Prostate gland (tissue), 2 donors: ENCODE data around the gene NETO2. TPM values are rescaled to one million over a fixed set of nuclear protein-coding genes. Genes with fewer than 3 reads are reported as not detected.
"Not testable (repeated sequence)": the region's sequence is repeated elsewhere in the genome, so short reads cannot be mapped to it uniquely, and the experiment has no call there.

ENCODE experiments used
- DNase-seq: peaks from one replicate; pipeline ENCODE4 v3.0.0-alpha.2; 2019; ENCODE audit warnings: low spot score
- H3K27ac ChIP-seq, 2 donors: fragments of 200-600 bp; sonication (generic); 2 replicates each; pipeline ENCODE4 v1.5.1; 2017 to 2019
- H3K27me3 ChIP-seq: fragments of 200-600 bp; sonication (generic); replicated peaks from 2 replicates; pipeline ENCODE4 v1.5.1; 2019; ENCODE audit not compliant: insufficient read depth
- H3K36me3 ChIP-seq, 2 donors: fragments of 200-600 bp; sonication (generic); 1 replicate in 1 of 2; 2 replicates in 1 of 2; pipeline versions ENCODE4 v1.5.1 to v1.8.1; 2017 to 2019
- H3K4me1 ChIP-seq: fragments of 200-600 bp; sonication (generic); replicated peaks from 2 replicates; pipeline ENCODE4 v1.5.1; 2019
- H3K4me3 ChIP-seq, 2 donors: fragments of 200-600 bp; sonication (generic); 2 replicates each; pipeline ENCODE4 v1.5.1; 2017 to 2019
- H3K9me3 ChIP-seq: fragments of 200-600 bp; sonication (generic); 2 replicates; pipeline ENCODE4 v1.5.1; 2017
- CTCF ChIP-seq, 4 experiments: fragments of 200-600 bp in 2 of 4; fragments of 450-650 bp in 2 of 4; sonication (generic) in 2 of 4; IDR thresholded peaks; 1 replicate in 3 of 4; 2 replicates in 1 of 4; pipeline ENCODE4 v1.5.1; 2016 to 2019; ENCODE audit warnings: antibody characterized with exemption in 4 of 4, mild to moderate bottlenecking in 2 of 4, moderate library complexity in 2 of 4
- POLR2A ChIP-seq: fragments of 450-650 bp; IDR thresholded peaks from one replicate; pipeline ENCODE4 v1.6.1; 2016; ENCODE audit warnings: antibody characterized with exemption, mild to moderate bottlenecking
- POLR2AphosphoS5 ChIP-seq: sonication (generic); formaldehyde crosslinking; IDR thresholded peaks from one replicate; pipeline ENCODE4 v1.6.1; 2017; ENCODE audit warnings: antibody characterized with exemption
- WGBS: methylation state at CpG from one replicate; pipeline ENCODE4 v1.1.5; 2018; 5-methylcytosine and 5-hydroxymethylcytosine counted together
- intact Hi-C: fragments of 100-400 bp; cut with DNase I; formaldehyde crosslinking; loops from one replicate; pipeline ENCODE4 v1.14.2; 2022
- total RNA-seq, 2 donors: library from RNA; depleted of rRNA; stranded (reverse); fragments of >200 nt; gene quantifications; one replicate each; pipeline ENCODE4 v1.1.0, GENCODE V29; 2016

NETO2 gene
- total RNA-seq, 2 donors from 2014 or later: 0.73 to 14.3 TPM

GRCh38 chr16:47061204-47061603 lies 82.5 kb downstream of the NETO2 start:
- no peak for DNase-seq
- TF ChIP-seq POLR2A: no peak
- TF ChIP-seq CTCF (IDR thresholded peaks at IDR 0.05): no peak
- TF ChIP-seq POLR2AphosphoS5: no peak

GRCh38 chr16:47060596-47060995 lies 83.1 kb downstream of the NETO2 start:
- Histone ChIP-seq H3K4me3 (no peak overlapping the region), H3K36me3 (no peaks in the 10 kb centered on the region), H3K9me3 (no peaks in the 10 kb centered on the region), H3K27ac (no peak overlapping the region), H3K27me3 (no peaks in the 10 kb centered on the region), H3K4me1 (no peaks in the 10 kb centered on the region)
- intact Hi-C loops: no loop called here
- no peak for DNase-seq
- 98% methylated on average over 3 of the region's 3 CpGs for WGBS
- no peak for TF ChIP-seq POLR2A
- TF ChIP-seq CTCF (IDR thresholded peaks at IDR 0.05): no peak
- no peak for TF ChIP-seq POLR2AphosphoS5

More at GRCh38 chr16:47061204-47061603, 82.5 kb downstream of the NETO2 start:
- no peaks in the 10 kb centered on the region for H3K4me1 ChIP-seq
- no peak overlapping the region for H3K27ac ChIP-seq
- no peak overlapping the region for H3K4me3 ChIP-seq
- H3K9me3 ChIP-seq: no peaks in the 10 kb centered on the region
- intact Hi-C loops: no loop called here
- H3K36me3 ChIP-seq: no peaks in the 10 kb centered on the region
- H3K27me3 ChIP-seq: no peaks in the 10 kb centered on the region
- WGBS: 86% methylated on average over 12 of the region's 12 CpGs

- H3K4me1 ChIP-seq: no peaks in the 10 kb centered on the region
- TF ChIP-seq CTCF (IDR thresholded peaks at IDR 0.05) (no peak), POLR2A (no peak), POLR2AphosphoS5 (no peak)
- no peaks in the 10 kb centered on the region for H3K9me3 ChIP-seq
- H3K27ac ChIP-seq: no peak overlapping the region
- no peaks in the 10 kb centered on the region for H3K27me3 ChIP-seq
- DNase-seq: no peak
- no peak overlapping the region for H3K4me3 ChIP-seq
- H3K36me3 ChIP-seq: no peaks in the 10 kb centered on the region
- WGBS: 92% methylated on average over 7 of the region's 7 CpGs
- intact Hi-C loops: no loop called here
Observed at GRCh38 chr16:47059991-47060390, 83.8 kb downstream of the NETO2 start.

GRCh38 chr16:47059130-47059529 lies 84.6 kb downstream of the NETO2 start:
- H3K9me3 ChIP-seq, intact Hi-C loops, H3K27ac ChIP-seq, H3K27me3 ChIP-seq, H3K4me3 ChIP-seq, DNase-seq, H3K4me1 ChIP-seq, H3K36me3 ChIP-seq: not testable (repeated sequence)
- 65% methylated on average over 2 of the region's 2 CpGs for WGBS

- Histone ChIP-seq H3K36me3 (no peaks in the 10 kb centered on the region), H3K27ac (no peak overlapping the region), H3K4me3 (no peak overlapping the region), H3K27me3 (no peaks in the 10 kb centered on the region), H3K9me3 (no peaks in the 10 kb centered on the region), H3K4me1 (no peaks in the 10 kb centered on the region)
- intact Hi-C loops: no loop called here
- WGBS: 76% methylated on average over 14 of the region's 14 CpGs
- TF ChIP-seq POLR2AphosphoS5: peak; percentile 21
- TF ChIP-seq POLR2A: no peak
- no peak for TF ChIP-seq CTCF (IDR thresholded peaks at IDR 0.05)
- peak; percentile 12 for DNase-seq
Observed at GRCh38 chr16:47058295-47059086, 85.3 kb downstream of the NETO2 start.
